Peyer's patch (tissue), 4 donors: ENCODE results near the gene FARS2.

Experiments used
- CTCF ChIP-seq, 6 experiments: fragments of 450-650 bp in 4 of 6; fragments of 200-600 bp in 2 of 6; sonication (generic) in 1 of 6; IDR thresholded peaks; one replicate each; pipeline ENCODE4 v1.5.1; 2017 to 2019; ENCODE audit warnings: antibody characterized with exemption in 6 of 6, mild to moderate bottlenecking in 3 of 6, moderate library complexity in 1 of 6
- POLR2A ChIP-seq, 2 donors: fragments of 450-650 bp; IDR thresholded peaks; one replicate each; pipeline ENCODE4 v1.5.1; 2017; ENCODE audit warnings: antibody characterized with exemption in 2 of 2, mild to moderate bottlenecking in 2 of 2, moderate library complexity in 2 of 2

- no peak for TF ChIP-seq CTCF (IDR thresholded peaks at IDR 0.05)
- TF ChIP-seq POLR2A (IDR thresholded peaks at IDR 0.05) = no peak
Measured at GRCh38 chr6:5746759-5747130, 485.4 kb downstream of the FARS2 start.
